Measurements from ENCODE around the gene ATP6V1F.

- TF ChIP-seq CTCF (IDR thresholded peaks at IDR 0.05) (no peak), POLR2A (IDR thresholded peaks at IDR 0.05) (no peak)
Measured at GRCh38 chr7:128852537-128853254, 10.0 kb upstream of the ATP6V1F start.

All from testis (tissue), 2 donors.